SIG-M5 (cell line): ENCODE data around the gene RBPMS2.
"Not testable (repeated sequence)": the region's sequence is repeated elsewhere in the genome, so short reads cannot be mapped to it uniquely, and the experiment has no call there.

Experiments
- DNase-seq: peaks from one replicate; lab custom pipeline; 2025; lab: John Stamatoyannopoulos, UW

RBPMS2 gene

DNA sequence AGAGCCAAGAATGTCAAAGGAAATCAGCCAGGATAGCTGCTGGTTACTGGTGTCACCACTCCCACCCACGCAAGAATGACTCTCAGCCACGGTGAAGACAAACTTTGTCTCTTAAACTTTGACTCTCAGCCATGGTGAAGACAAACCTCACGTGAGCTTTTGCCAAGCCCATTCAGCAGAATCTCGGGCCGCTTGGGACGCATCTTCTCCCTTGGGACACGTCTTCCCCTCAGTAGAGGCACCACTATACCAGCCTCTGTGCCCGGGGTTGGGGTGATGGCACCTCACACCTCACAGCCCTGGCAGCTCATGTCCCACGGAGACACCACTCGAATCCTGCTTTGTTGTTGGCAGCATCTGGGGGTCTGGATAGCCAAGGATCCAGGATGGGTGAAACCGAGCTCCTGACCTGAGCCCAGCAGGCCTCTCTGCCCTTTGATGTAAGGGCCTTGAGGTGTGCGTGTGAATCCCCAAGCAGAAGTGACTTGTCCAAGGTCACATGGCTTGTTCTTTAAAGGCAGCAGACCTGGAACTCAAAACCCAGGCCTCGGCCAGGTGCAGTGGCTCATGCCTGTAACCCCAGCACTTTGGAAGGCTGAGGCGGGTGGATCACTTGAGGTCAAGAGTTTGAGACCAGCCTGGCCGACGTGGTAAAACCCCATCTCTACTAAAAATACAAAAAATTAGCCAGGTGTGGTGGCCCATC lies 21.8 kb downstream of the RBPMS2 start:
- no peak for DNase-seq

DNA sequence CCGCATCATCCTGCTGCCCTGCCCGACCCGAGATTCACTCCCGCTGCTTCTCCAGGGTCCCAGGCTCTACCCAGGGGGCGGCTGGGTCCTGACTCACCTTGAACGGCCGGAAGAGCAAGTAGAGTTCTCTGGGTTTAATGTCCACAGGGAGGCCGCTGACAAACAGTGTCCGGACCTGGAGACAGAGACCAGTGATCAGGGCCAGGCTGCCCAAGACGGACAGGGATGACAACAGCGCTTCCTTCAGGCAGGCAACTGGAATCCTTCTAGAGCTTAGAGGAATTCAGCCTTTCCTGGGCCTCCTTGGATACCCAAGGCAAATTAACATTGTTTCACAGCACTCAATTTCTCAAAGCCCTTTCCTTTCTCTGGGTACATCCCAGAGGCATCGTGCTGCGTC lies 23.9 kb downstream of the RBPMS2 start:
- no peak for DNase-seq

DNA sequence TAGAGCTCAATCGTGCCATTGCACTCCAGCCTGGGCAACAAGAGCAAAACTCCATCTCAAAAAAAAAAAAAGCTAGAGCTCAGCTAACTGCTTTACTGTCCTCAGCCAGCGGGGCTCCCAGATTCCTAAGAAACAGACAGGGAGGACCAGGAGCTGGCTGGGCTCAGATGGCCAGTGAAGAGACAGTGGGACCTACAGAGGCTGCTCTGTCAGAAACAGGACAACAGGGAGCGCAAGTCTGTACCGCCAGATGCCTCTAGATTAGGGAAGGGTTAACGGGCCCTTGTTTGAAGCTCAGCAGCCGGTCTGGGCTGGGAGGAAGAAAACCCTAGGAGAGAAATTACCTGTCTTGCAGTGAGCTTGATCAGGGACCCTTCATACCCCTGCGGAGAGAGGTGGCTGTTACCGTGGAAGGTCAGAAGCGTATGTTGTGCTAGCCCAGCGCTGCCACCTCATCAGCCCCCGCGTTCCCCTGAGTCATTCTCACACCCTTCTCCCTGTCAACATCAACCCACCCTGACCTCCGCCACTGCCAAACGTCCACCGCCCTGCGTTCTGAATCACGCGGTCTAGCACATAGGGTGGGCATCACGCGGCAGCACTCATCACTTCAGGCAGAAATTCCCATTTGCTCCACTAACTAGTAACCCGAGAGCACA lies 25.3 kb downstream of the RBPMS2 start:
- DNase-seq = no peak

DNA sequence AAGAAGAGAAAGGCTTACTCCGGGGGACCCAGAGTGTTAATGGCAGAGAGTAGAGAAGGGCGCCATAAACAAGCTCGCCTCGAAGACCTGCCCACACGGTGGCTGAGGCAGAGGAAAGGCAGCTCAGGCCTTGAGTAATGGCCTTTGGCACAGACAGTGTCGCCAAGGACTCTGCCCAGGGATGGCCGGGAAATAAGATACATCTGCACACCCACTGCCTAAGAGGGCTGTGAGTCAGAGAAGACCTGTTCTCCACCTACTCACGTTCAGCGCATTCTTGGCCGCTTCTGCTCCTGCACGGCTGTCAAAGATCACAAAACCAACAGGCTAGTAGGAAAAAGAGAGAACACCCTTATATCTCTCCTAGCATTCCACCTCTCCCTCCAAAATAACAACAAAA lies 26.2 kb downstream of the RBPMS2 start:
- DNase-seq = no peak

DNA sequence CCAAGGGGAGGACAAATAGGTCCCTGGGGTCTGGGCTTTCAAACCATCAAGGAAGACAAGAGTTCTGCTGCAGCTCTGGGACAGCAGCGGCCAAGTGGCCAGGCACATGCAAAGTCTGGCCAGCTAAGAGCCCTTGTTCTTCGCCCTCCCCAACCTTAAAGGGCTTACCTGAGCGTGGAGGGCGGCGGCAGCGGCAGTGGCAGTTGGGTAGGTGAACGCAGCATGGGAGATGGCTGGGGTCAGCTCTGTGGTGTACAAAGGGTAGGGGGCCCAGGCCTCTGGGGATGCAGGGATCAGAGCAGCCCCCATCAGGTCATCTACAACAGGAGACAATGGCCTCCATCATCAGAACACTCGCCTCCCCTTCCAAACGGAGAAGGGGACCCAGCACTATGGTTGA lies 27.1 kb downstream of the RBPMS2 start:
- DNase-seq = no peak

DNA sequence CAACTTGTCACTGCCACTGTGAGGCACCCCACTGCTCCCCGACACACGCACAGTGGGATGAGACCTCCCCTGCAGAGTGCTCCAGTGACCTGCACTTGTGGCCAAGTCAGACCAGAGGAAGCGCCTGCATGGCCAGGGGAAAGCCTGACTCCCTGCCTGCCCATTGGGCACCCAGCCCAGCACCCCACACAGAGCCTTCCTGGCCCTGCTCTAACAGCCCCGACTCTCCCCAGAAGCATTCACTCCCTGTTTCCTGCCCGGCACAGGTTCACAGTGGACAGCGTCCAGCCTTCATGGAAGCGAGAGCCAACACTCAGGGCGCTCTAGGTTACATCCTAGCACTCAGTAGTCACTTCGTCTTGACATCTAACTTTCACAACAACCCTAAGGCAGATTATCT lies 27.8 kb downstream of the RBPMS2 start:
- DNase-seq = no peak

DNA sequence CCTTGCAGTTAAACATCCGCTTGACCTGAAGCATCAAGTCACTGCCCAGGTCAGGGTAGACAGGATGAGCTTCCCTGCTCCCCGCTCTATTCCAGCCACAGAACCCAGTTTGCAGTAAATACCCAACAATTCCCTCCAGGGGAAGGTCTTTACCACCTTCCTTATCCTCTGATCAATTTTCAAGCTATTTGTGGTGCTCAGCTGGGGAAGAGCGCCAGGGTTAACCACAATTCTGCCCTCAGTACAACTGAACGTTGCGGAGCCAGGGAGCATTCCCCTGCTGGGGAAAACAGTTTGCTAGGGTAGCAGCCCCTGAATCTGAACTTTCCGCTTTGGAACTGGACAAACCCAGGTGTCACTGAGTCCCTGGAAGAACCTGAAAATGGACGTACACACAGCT lies 28.5 kb downstream of the RBPMS2 start:
- DNase-seq = no peak

DNA sequence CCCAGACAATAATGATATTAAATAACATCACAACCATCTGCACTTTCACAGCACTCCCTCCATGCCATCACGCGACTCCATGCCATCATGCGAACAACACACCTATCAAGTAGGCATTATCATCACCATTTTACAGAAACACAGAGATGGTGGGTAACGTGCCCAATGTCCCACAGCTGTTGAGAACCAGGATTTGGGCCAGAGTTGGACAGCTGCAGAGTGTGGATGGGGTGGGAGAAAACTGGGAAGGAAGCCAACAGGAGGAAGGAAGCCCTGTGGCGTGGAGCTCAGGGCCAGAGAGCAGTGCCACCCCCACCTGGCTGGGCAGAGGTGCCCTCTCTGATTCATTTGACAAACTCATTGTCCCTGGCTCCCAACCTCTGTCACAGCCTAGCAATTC lies 29.0 kb downstream of the RBPMS2 start:
- DNase-seq = no peak

DNA sequence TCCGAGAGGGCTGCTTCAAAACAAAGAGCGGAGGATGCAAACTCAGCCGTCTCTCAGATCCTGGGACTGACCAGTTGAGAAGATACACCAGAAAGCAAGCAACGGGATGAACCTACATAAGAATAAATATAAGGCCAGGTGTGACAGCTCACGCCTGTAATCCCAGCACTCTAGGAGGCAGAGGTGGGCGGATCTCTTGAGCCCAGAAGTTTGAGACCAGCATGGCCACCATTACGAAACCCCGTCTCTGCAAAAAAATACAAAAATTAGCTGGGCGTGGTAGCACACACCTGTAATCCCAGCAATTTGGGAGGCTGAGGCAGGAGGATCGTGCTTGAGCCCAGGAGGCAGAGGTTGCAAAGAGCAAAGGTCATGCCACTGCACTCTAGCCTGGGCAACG lies 31.7 kb downstream of the RBPMS2 start:
- no peak for DNase-seq

DNA sequence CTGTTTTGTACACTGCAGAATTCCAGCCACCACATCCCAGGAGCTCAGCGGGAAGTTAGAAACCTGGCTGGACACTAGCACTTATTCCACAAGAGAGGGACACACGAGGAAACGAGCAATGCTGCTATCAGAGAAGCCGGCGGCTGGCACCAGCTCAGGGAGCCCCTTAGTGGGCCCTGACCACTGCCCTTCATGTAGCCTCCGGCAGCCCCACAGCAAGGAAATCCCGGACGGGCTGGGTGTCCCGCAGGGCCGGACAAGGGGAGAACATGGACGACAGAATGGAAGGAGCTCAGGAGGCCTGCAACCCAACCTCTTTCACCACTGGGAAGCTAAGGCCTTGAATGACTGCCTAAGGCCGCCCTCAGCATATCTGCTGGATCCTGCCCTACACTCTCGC lies 32.5 kb downstream of the RBPMS2 start:
- no peak for DNase-seq

DNA sequence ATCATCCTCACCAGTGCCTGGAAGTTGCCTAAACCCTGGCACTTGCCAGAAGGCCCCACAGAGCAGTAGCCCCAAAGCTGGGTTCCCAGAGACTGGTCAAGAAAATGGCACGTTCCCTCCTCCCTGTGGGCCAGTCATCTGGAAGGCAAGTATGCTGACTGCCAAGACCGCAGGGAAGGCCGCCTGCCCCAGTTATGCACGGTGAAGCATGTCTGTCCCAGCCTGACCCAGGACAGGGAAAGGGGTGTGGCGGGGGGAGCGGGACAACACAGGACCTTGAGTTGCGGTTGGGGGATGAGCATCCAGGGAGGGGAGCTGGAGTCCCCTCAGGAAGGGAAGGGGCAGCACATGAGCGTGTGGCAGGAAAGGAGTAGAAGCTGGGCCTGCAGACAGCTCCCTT lies 33.0 kb downstream of the RBPMS2 start:
- no peak for DNase-seq

DNA sequence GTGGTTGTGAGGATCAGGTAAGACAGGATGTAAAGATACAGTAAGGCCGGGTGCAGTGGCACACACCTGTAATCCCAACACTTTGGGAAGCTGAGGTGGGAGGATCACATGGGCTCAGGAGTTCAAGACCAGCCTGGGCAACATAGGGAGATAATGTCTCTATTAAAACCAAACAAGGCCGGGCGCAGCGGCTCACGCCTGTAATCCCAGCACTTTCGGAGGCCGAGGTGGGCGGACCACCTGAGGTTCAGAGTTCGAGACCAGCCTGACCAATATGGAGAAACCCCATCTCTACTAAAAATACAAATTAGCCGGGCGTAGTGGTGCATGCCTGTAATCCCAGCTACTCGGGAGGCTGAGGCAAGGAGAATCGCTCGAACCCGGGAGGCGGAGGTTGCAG lies 33.7 kb downstream of the RBPMS2 start:
- not testable (repeated sequence) for DNase-seq

DNA sequence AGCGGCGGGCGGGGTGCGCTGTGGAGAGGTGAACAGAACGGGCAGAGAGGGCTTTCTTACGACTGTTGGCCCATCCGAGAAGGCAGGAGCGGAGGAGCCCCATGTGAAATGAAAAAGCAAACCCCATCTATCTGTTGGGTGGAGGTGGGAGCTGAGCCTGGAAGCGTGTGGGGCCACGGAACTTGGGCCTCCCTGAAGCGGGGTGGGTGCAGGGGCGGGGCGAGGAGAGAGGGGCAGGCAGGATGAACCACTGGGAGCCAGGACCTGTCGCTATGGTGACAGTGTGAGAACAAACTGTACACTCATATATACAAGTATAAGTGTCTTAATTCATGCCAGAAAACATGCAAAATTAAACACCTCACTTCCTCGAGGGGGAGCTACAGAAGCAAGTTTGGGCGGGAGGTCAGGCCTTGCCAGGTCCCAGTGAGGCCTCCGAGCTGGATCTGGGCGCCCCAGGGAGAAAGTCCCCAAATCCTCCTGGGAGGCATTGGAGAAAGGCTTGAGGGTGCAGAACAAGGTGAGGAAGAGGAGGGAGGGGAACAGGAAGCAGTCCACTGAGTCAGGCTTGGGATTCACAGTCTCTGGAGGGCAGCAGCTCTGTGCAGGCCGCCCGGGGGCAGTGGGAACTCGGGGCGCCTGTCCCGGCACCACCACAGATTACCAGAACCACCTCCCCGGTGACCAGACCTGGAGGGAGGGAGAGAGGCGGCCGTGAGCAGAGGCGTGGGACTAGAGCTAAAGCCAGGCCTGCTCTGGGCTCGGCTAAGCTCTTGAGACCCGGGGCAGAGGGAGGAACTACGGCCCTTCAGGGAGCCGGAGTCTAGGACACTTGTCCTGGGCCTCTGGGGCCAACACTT lies 34.8 kb downstream of the RBPMS2 start:
- no peak for DNase-seq

DNA sequence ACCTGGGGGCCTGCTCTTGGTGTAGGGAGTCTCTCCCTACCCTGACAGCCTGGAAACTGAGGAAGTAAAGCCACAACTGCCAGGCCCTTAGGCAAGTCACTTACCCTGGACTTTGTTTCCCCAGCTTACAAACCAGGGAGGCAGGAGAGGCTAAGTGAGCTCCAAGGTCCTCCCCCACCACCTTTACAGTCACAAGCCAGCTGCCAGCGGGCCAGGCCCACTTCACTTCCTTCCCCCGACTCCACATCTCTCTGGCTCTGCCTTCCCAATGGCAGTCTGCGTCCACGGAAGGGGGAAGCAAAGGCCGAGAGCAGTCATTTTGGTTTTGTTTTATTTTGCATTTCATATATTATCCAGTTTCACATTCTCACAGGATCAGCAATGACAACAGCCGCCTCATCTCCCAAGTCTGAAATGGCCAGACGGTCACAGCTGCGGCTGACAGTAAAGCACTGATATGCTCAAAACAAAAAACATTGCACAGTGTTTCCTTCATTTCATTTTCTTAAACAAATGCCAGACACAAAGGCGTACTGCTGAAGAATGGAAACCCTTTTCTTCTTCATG lies 35.7 kb downstream of the RBPMS2 start:
- no peak for DNase-seq

DNA sequence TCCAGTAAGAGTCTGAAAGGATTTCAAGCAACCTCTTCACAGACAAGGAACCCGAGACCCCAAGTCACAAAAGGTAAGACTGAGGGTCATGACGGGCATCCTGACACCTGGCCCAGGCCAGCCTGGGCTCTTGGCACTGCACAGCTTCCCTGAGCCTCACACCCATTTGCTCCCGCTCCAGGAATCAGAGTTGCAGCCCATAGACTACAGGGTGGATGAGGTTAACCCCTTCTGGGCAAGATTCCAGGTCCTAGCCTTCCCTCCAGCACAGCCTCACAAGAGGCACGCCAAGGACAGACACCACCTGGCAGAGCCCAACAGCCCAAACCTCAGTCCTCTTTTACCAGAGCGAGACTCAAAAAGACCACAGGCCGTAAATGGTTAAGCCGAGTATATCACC lies 36.2 kb downstream of the RBPMS2 start:
- no peak for DNase-seq

DNA sequence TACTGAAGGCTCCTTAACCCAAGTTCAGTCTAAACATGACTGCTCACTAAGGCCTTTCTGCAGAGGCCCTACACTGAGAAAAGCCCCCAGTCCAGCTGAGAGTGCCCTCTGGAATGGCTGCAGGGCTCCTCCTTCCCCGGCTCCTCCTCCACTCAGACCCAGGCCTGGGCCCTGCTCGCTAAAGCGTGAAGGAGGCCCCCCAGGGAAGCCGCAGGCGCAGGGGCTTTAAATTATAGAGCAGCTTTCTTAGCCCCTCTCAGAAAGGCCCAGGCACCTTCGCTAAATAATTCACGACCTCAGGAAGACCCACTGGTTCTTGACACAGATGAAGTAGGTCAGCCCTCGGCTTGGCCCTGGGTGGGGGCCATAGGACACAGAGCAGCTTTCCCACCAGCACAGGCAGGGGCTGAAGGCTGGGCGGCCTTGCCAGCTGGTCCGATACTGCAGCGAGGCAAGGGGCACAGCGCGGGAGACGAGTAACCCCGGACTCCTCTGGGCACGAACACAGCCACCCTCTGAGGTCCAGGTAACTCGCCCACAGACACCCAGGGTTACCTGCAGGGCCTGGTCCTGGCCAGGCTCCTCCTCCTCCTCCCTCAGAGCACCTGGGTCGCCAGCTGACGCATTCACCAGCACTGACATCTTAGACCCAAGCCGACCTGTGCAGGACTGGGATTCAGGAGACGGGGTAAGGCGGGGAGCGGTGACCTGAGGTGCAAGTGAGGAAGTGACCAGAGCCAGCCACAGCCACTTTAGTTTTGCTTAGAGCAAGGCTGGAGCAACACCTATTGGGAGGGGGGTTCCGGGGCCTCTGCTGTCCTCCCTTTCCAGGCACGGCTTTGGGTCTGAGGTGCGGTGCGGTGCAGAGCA lies 36.9 kb downstream of the RBPMS2 start:
- no peak for DNase-seq

DNA sequence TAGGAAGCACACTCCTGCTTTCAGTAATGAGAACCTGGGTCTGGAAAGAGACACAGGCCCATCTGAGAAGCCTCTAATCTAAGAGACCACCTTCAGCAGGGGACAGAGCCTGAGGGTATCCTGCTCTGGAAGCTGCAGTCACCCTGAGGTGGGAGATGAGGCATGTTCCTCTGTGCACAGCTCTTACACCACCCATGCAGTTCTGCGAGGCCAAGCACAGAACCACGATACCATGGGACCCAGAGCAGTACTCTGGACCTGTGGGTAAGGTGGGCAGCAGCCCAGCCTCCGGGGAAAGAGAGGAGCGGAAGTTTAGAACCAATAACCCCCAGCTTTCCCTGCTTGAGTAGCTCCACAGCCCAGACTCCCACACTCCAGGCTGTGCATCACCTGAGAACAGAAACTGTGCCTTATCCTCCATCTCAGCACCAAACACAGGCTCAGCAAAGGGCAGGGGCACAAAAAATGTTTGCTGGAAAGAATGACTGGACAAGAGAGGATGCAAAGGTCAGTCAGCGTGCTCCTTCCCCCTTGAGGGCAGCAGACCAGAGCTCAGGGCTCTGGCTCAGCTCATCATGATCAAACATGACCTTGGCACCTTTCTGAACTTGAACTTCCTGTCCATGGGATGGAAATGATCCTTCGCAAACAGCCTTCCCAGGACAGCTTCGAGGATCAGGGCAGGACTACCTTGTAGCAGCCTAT lies 43.1 kb downstream of the RBPMS2 start:
- no peak for DNase-seq

DNA sequence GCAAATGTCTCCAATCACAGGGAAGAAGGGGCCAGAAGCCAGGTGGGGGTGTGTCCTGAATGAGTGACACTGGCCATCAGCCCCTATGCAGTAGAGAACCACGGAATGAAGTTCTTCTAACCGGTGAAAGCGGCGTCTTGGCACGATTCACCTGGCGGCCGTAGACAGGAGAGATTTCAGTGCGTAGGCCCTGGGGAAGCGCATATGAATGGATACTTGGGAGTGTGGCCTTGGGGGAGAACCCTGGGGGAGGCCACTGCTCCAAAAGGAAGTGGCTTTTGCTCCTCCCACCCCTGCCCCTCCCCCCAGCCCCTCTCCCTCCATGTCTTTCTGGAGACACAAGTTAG lies 43.6 kb downstream of the RBPMS2 start:
- DNase-seq = no peak

DNA sequence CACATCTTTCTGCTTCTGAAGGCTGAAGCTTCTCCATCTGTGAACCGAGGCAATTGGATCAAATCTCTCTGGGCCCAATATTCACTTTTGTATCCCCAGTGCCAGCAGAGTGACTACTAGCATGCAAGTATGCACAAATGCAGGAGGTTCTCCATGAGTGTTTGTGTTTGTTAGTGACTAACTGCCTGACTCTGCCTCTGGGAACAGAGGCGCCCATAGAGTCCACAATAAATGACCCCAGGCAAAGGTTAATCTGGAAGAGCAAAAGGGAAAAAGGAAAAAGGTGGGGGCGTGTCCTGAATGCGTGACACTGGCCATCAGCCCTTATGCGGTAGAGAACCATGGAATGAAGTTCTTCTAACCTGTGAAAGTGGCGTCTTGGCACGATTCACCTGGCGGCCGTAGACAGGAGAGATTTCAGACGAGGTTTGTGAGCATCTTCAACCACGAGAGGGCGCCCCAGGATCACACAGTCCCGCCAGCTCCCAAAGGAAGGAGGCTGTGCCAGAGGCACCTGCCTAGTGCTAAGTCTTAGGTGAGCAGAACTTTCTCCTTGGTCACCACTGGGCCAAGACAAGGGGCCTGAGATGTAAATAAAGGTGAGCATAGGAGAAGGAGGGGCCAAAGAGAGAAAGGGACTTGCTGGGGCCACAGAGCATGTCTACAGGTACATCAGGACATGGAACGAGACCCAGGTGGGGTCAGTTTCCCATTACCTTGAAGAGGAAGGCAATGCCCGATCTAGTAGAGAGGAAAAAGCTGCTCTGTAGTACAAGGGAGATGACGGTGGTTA lies 44.2 kb downstream of the RBPMS2 start:
- DNase-seq = no peak

DNA sequence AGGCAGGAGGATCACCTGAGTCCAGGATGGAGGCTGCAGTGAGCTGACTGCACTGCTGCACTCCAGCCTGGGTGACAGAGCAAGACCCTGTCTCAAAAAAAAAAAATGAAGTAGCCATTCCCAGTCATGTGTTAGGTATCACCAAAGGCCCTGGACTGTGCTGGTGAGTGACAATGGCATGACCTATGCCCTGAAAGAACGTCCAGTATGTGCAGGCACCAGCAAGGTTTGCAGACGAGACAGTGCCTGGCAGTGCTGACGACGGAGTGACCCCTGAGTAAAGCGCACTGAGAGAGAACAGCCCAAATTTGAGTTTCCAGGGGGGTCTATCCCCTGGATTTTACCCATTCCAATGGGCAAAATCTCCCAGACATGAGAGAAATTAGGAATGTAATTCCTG lies 45.2 kb downstream of the RBPMS2 start:
- no peak for DNase-seq
